HG02588 (cell line): ENCODE data around the gene TEF.
"Not testable (repeated sequence)": the region's sequence is repeated elsewhere in the genome, so short reads cannot be mapped to it uniquely, and the experiment has no call there.

ENCODE experiments used
- ATAC-seq: cut with Tn5 transposase; IDR thresholded peaks from one replicate; pipeline ENCODE4 v1.9.1; 2021; ENCODE audit warnings: mild to moderate bottlenecking, moderate library complexity; ENCODE audit not compliant: unreplicated experiment

Gene TEF

GRCh38 chr22:41417622-41418390 lies 36.1 kb downstream of the TEF start:
- ATAC-seq: no peak

GRCh38 chr22:41418717-41419116 lies 37.0 kb downstream of the TEF start:
- no peak for ATAC-seq

DNA sequence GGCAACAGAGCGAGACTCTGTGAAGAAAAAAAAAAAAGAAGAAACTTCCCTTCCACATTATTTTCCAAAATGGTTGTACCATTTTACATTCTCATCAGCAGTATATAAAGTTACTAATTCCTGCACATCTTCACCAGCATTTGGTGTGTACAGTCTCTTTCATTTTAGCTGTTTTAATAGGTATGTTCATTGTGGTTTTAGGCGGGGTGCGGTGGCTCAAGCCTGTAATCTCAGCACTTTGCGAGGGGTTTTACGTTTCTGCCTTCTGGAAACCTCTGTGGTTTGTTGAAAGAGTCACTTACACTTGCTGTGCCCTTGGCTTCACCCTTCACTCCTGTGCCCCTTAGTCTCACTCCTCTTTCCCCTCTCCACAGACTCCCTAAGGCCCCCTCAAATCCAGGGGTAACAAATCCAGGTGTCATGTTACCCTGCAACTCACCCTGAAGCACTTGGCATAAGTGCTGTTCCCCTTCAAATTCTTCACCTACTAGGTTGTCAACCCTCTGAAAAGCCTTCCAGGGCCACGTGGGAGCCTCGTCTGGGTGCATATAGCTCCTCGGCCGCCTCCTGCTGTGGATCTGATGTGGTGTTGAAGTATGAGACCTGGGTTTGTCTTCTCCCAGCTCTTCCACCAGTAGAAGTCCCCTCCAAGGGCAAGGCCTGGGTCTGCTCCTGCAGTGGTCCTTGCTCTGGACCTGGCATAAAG lies 44.1 kb downstream of the TEF start:
- ATAC-seq: no peak

- ATAC-seq: no peak
These were observed 47.6 kb downstream of the TEF start for GRCh38 chr22:41429232-41429950.

DNA sequence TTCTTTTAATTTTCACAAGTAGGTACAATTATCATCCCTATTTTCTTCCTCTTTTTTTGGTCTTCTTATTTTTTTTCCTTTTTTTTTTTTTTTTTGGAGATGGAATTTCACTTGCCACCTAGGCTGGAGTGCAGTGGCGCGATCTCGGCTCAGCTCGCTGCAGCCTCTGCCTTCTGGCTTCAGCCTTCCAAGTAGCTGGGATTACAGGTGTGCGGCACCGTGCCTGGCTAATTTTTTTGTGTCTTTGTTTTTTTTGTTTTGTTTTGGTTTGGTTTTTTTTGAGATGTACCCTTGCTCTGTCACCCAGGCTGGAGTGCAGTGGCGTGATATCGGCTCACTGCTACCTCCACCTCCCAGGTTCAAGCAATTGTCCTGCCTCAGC lies 48.2 kb downstream of the TEF start:
- no peak for ATAC-seq

DNA sequence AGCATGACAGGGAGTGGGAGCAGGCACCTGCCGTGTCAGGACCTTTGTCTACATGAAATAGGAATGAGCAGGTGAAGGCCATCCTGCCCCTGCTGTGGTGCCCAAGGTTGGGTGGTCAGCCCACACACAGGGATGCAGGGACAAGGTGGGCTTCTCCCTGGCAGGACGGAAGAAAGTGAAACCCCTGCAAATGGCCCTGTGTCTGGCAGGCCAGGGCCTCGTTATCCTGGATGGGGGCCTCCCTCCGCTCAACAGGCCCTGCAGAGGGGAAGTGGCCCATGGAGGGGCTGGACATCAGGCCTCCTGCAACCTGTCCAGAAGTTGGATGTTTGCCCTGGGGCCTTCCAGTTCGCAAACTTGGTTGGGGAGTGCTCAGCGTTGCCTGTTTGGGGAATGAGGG lies 49.9 kb downstream of the TEF start:
- ATAC-seq: no peak

DNA sequence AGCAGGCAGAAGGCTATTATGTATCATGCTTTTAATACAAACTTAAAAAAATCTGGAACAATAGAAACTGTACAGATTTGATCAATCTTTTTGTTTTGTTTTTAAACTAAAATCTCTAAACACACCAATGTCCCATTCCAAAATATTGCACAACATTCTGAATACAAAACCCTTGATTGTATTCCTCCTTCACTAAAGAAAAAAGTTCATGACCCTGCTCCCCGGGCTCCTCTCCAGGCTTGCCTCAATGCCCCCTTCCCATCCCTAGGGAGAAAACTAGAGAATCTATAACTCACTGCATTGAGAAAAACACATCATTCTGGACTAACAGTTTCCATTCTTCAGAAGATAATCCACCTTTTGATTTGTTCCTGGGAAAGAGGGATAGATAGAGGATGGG lies 51.7 kb downstream of the TEF start:
- ATAC-seq: not testable (repeated sequence)

GRCh38 chr22:41434361-41435003 lies 52.7 kb downstream of the TEF start:
- not testable (repeated sequence) for ATAC-seq

- no peak for ATAC-seq
These were observed 53.8 kb downstream of the TEF start for GRCh38 chr22:41435560-41435959.

- no peak for ATAC-seq
These were observed 54.8 kb downstream of the TEF start for GRCh38 chr22:41436322-41437113.

DNA sequence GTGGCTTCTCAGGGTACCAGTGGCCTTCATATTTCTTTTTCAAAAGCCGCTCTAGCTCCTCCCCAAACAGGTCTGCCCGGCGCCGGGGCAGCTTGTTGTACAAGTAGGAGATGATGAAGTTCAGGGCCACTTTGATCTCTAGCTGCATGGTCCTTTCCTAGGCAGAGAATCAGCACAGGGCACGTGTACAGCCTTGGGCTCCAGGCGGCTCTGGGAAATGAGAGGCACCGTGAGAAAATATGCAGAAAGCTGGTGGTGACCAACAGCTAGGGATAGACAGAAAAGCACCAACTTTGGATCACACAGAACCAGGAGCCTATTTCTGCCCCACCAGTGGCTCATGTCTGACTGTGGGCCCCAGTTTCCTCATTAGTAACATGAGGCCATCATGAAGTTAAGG lies 55.5 kb downstream of the TEF start:
- no peak for ATAC-seq

- not testable (repeated sequence) for ATAC-seq
These were observed 58.8 kb downstream of the TEF start for GRCh38 chr22:41440511-41440910.

GRCh38 chr22:41442240-41442792 lies 60.6 kb downstream of the TEF start:
- no peak for ATAC-seq

GRCh38 chr22:41444360-41445128 lies 62.8 kb downstream of the TEF start:
- ATAC-seq: peak; percentile 52

- ATAC-seq: no peak
These were observed 63.7 kb downstream of the TEF start for GRCh38 chr22:41445129-41446056.

GRCh38 chr22:41446057-41446501 lies 64.3 kb downstream of the TEF start:
- ATAC-seq: no peak

DNA sequence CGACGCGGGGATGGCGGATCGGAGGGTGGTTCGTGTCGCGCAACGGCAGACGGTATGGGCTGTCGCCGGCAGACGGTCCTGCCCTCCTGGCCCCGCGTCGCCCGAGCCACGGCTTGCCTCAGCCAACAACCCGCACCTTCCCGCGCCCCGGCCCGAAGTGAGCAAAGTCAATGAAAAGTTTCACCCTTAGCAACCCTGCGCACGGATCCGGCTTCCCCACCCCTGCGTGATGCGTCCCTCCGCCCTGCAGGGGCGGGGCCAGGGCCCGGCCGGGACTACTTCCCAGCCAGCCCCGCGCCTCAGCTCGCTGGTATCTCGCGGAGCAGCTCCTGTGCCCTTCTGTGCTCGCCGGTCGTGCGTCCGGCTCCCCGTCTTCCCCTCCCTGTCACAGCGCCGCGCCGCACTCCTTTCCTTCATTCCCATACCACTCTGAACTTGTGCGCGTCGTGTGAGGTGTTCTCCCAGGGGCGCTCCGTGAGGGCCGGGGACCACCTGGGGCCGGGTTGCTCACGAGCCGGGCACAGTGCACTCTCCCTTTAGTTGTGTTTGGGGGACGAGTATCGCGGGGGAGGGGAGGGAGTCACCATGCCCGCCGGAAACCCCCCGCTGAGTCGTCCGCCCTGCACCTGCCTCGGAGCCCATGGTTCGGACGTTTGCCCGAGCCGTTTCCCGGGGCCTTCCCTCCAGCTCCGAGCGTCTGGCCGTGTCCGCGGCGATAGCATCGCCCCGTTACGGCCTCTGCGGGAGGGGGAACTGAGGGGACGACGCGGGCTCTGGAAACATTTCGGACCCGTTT lies 65.1 kb downstream of the TEF start, which contains the start of gene TOB2:
Gene TOB2 (minus strand): TSS at position 163 of the 796 bp plus-strand sequence. CDS start 9,456 bp downstream, outside the sequence.
- ATAC-seq: peak; percentile 44
